Neural cell (in vitro differentiated cells): ENCODE measurements around the gene PTPRN2. TPM values are rescaled to one million over a fixed set of nuclear protein-coding genes. Genes with fewer than 3 reads are reported as not detected.
"Not testable (repeated sequence)": the region's sequence is repeated elsewhere in the genome, so short reads cannot be mapped to it uniquely, and the experiment has no call there.

Experiments
- H2AFZ ChIP-seq: fragments of 200-600, 300-800 bp; sonication (generic), shearing (Covaris generic); 2 replicates; pipeline ENCODE4 v1.6.0; 2014; ENCODE audit warnings: low read depth, mild to moderate bottlenecking, antibody characterized with exemption, low read length, moderate library complexity
- H3F3A ChIP-seq: fragments of 200-600 bp; shearing (Covaris generic); 2 replicates; pipeline ENCODE4 v1.6.1; 2016; ENCODE audit warnings: mild to moderate bottlenecking, moderate library complexity, mixed read lengths, antibody characterized with exemption, low read length; ENCODE audit not compliant: insufficient read depth, poor library complexity, severe bottlenecking
- H3K27ac ChIP-seq: fragments of 200-600, 300-800 bp; sonication (generic), shearing (Covaris generic); 2 replicates; pipeline ENCODE4 v1.5.1; 2014; ENCODE audit warnings: mild to moderate bottlenecking, low read length, moderate library complexity
- H3K27me3 ChIP-seq: fragments of 300-800, 200-600 bp; sonication (generic), shearing (Covaris generic); 2 replicates; pipeline ENCODE4 v1.6.0; 2014; ENCODE audit warnings: mild to moderate bottlenecking, low read depth, low read length, moderate library complexity; ENCODE audit not compliant: insufficient read depth
- H3K36me3 ChIP-seq: fragments of 300-800, 200-600 bp; sonication (generic), shearing (Covaris generic); 2 replicates; pipeline ENCODE4 v1.5.1; 2014; ENCODE audit warnings: mild to moderate bottlenecking, antibody characterized with exemption, low read length, moderate library complexity; ENCODE audit not compliant: insufficient read depth
- H3K4me2 ChIP-seq: fragments of 300-800, 200-600 bp; sonication (generic), shearing (Covaris generic); 2 replicates; pipeline ENCODE4 v1.6.0; 2014; ENCODE audit warnings: mild to moderate bottlenecking, low read length
- H3K4me3 ChIP-seq: fragments of 300-800, 200-600 bp; sonication (generic), shearing (Covaris generic); 2 replicates; pipeline ENCODE4 v1.5.1; 2014; ENCODE audit warnings: mild to moderate bottlenecking, low read length, moderate library complexity
- H3K79me2 ChIP-seq: fragments of 200-600 bp; shearing (Covaris generic); replicated peaks from 2 replicates; pipeline ENCODE4 v1.6.0; 2014; ENCODE audit warnings: mild to moderate bottlenecking, low read length, moderate library complexity; ENCODE audit not compliant: insufficient read depth
- H3K9ac ChIP-seq: fragments of 300-800, 200-600 bp; sonication (generic), shearing (Covaris generic); 2 replicates; pipeline ENCODE4 v1.6.1; 2016; ENCODE audit warnings: mild to moderate bottlenecking, low read length, mixed read lengths
- H3K9me2 ChIP-seq: fragments of 200-600 bp; shearing (Covaris generic); 2 replicates; pipeline ENCODE4 v1.6.1; 2016; ENCODE audit warnings: mild to moderate bottlenecking, low read length, mixed read lengths; ENCODE audit not compliant: insufficient read depth
- H3K9me3 ChIP-seq: fragments of 200-600, 300-800 bp; sonication (generic), shearing (Covaris generic); 2 replicates; pipeline ENCODE4 v1.6.1; 2016; ENCODE audit warnings: mild to moderate bottlenecking, mixed run types, low read length, moderate library complexity, mixed read lengths
- H4K20me1 ChIP-seq: fragments of 200-600 bp; shearing (Covaris generic); 2 replicates; pipeline ENCODE4 v1.6.1; 2016; ENCODE audit warnings: mild to moderate bottlenecking, mixed run types; ENCODE audit not compliant: insufficient read depth
- CTCF ChIP-seq: fragments of 450-650 bp; IDR thresholded peaks from 2 replicates; pipeline ENCODE4 v1.5.1; 2014; ENCODE audit warnings: antibody characterized with exemption, mild to moderate bottlenecking, moderate library complexity; ENCODE audit not compliant: poor library complexity, severe bottlenecking
- EP300 ChIP-seq: fragments of 450-650 bp; conservative IDR thresholded peaks from 2 replicates; pipeline ENCODE4 v1.6.1; 2014; ENCODE audit warnings: antibody characterized with exemption, mild to moderate bottlenecking, moderate library complexity; ENCODE audit not compliant: poor library complexity, severe bottlenecking
- EZH2 ChIP-seq: fragments of 200-600, 300-800 bp; shearing (Covaris generic), sonication (generic); IDR thresholded peaks from 2 replicates; pipeline ENCODE4 v1.6.1; 2014; ENCODE audit warnings: antibody characterized with exemption, low read length, borderline replicate concordance, mild to moderate bottlenecking; ENCODE audit not compliant: insufficient read depth, poor library complexity, severe bottlenecking
- MXI1 ChIP-seq: fragments of 450-650 bp; conservative IDR thresholded peaks from 2 replicates; pipeline ENCODE4 v1.6.1; 2014; ENCODE audit warnings: antibody characterized with exemption, mild to moderate bottlenecking; ENCODE audit not compliant: poor library complexity, severe bottlenecking
- POLR2AphosphoS5 ChIP-seq: IDR thresholded peaks from 2 replicates; pipeline ENCODE4 v1.6.1; 2012
- RAD21 ChIP-seq: fragments of 450-650 bp; conservative IDR thresholded peaks from 2 replicates; pipeline ENCODE4 v1.6.1; 2014; ENCODE audit warnings: antibody characterized with exemption, mild to moderate bottlenecking, moderate library complexity
- REST ChIP-seq: IDR thresholded peaks from 2 replicates; pipeline ENCODE4 v1.6.1; 2012; ENCODE audit warnings: borderline replicate concordance
- SMC3 ChIP-seq: fragments of 450-650 bp; conservative IDR thresholded peaks from 2 replicates; pipeline ENCODE4 v1.6.1; 2014; ENCODE audit warnings: antibody characterized with exemption, mild to moderate bottlenecking, moderate library complexity; ENCODE audit not compliant: poor library complexity
- TAF1 ChIP-seq: IDR thresholded peaks from 2 replicates; pipeline ENCODE4 v1.6.1; 2012; ENCODE audit warnings: low read depth
- polyA plus RNA-seq: library from polyadenylated mRNA; depleted of rRNA; stranded (reverse); fragments of >200 nt; gene quantifications from 2 replicates; pipeline ENCODE4 v1.2.3, GENCODE V29; 2014

Gene PTPRN2
- polyA plus RNA-seq, 1 donor from 2014 or later = 31.0 TPM

- Histone ChIP-seq H3K36me3 (no peaks in the 10 kb centered on the region), H3K79me2 (no peaks in the 10 kb centered on the region), H3K9me3 (no peaks in the 10 kb centered on the region), H3K27ac (no peak overlapping the region), H3K9ac (no peak overlapping the region), H3K27me3 (no peaks in the 10 kb centered on the region), H3F3A (no peaks in the 10 kb centered on the region), H3K4me3 (no peak overlapping the region), H3K4me2 (no peak overlapping the region), H3K9me2 (no peaks in the 10 kb centered on the region), H2AFZ (no peak overlapping the region), H4K20me1 (no peaks in the 10 kb centered on the region)
- TF ChIP-seq EZH2 = no peak
- TF ChIP-seq POLR2AphosphoS5 = no peak
- no peak for TF ChIP-seq RAD21
- no peak for TF ChIP-seq REST
- no peak for TF ChIP-seq MXI1
- no peak for TF ChIP-seq TAF1
- TF ChIP-seq EP300 = no peak
- no peak for TF ChIP-seq SMC3
- TF ChIP-seq CTCF = no peak
Observed at GRCh38 chr7:157734676-157735640, 852.7 kb downstream of the PTPRN2 start.

GRCh38 chr7:157733760-157734395 is 853.7 kb downstream of the PTPRN2 start:
- H3K4me2 ChIP-seq, H3K9me3 ChIP-seq, H3K79me2 ChIP-seq, H3K9ac ChIP-seq, H3K36me3 ChIP-seq, H3K4me3 ChIP-seq, H2AFZ ChIP-seq, H3K9me2 ChIP-seq, H3K27ac ChIP-seq, H4K20me1 ChIP-seq, H3F3A ChIP-seq, H3K27me3 ChIP-seq: not testable (repeated sequence)
